ENCODE results near the gene MYL7. TPM values are rescaled to one million over a fixed set of nuclear protein-coding genes. Genes with fewer than 3 reads are reported as not detected.

Gene MYL7
- total and polyA plus RNA-seq, 9 of the 15 experiments (the other 6 are each of a cell fraction or from before 2014, with no cell fraction given): not detected

GRCh38 chr7:44161371-44161770, 20.2 kb upstream of the MYL7 start (continued):
- TF ChIP-seq TCF3 (CRISPR knock-in tag; IDR thresholded peaks at IDR 0.05) (no peak), HDAC3 (IDR thresholded peaks at IDR 0.05; ENCODE audit: borderline replicate concordance, partially characterized antibody) (no peak), ZNF354B (CRISPR knock-in tag; IDR thresholded peaks at IDR 0.05) (no peak), SMAD3 (CRISPR knock-in tag; conservative IDR thresholded peaks at IDR 0.05) (no peak), SMAD2 (IDR thresholded peaks at IDR 0.05; ENCODE audit: low read depth, low read length) (no peak), MYNN (IDR thresholded peaks at IDR 0.05) (no peak), MYNN (CRISPR knock-in tag; IDR thresholded peaks at IDR 0.05) (no peak), PTRF (tag; IDR thresholded peaks at IDR 0.05) (no peak), CHCHD3 (CRISPR knock-in tag; IDR thresholded peaks at IDR 0.05) (no peak), FIP1L1 (IDR thresholded peaks at IDR 0.05; ENCODE audit: low read depth, low read length, poor library complexity, severe bottlenecking) (no peak), FOXK2 (conservative IDR thresholded peaks at IDR 0.05 in 1 of 2, IDR thresholded peaks at IDR 0.05 in 1 of 2; ENCODE audit: low read depth in 2 of 2) (no peak), TRIM24 (IDR thresholded peaks at IDR 0.05) (no peak), TBL1XR1 (IDR thresholded peaks at IDR 0.05; ENCODE audit: low read length in 2 of 2) (no peak), ZNF197 (CRISPR knock-in tag; IDR thresholded peaks at IDR 0.05; ENCODE audit: low read depth) (no peak)
